NB4 (cell line): ENCODE measurements around the gene TPP2.

Source experiments
- DNase-seq: peaks from one replicate; pipeline ENCODE4 v3.0.0; 2010; ENCODE audit warnings: low read depth
- H3K4me3 ChIP-seq: one replicate; pipeline ENCODE4 v1.5.1; 2011; ENCODE audit warnings: mild to moderate bottlenecking, low read depth, low read length, moderate library complexity
- MYC ChIP-seq: IDR thresholded peaks from 2 replicates; pipeline ENCODE4 v1.6.1; 2011; ENCODE audit warnings: low read depth, low read length
- POLR2A ChIP-seq: IDR thresholded peaks from 2 replicates; pipeline ENCODE4 v1.6.1; 2011; ENCODE audit warnings: mild to moderate bottlenecking; ENCODE audit not compliant: insufficient read length; ENCODE audit errors: extremely low read depth
- TF ChIP-seq, protein P1 (sequence below): IDR thresholded peaks from one replicate; pipeline ENCODE4 v1.5.1; 2012; ENCODE audit warnings: low read depth, low read length
- TF ChIP-seq, protein P2 (sequence below): IDR thresholded peaks from 2 replicates; pipeline ENCODE4 v1.6.1; 2011; ENCODE audit warnings: low read depth, low read length

TPP2 gene

DNA sequence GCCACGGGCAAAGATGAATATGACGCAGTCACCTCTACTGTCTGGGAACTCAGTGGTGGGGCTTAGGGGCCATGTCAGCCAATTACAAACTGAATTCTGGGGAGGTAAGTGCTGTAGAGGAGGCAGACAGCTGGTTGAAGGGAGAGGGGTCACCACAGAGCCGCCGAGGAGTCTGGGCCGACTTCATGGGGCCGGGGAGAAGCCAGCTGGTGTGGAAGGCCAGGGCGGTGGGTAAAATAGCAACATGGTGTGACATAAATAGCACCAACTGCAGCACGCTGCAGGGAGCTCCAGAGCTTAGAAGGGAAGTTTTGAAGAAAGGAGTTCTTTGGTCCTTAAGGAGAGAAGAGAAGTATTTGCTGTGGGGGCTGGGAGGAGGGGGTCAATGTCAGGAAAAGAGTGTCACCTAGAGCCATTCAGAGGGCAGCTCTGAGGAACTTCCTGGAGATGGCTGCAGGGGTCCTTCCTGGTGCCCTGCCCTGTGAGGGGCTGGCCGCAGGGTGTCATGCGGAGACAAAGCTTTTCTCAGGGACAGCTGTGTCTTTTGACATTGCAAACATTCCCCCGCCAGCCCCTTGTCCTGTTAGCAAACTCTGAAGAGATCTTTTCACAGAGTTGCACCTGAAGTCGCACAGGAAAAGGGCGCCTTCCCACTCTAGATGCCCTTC, 91.7 kb downstream of the TPP2 start:
- TF ChIP-seq, protein P1, sequence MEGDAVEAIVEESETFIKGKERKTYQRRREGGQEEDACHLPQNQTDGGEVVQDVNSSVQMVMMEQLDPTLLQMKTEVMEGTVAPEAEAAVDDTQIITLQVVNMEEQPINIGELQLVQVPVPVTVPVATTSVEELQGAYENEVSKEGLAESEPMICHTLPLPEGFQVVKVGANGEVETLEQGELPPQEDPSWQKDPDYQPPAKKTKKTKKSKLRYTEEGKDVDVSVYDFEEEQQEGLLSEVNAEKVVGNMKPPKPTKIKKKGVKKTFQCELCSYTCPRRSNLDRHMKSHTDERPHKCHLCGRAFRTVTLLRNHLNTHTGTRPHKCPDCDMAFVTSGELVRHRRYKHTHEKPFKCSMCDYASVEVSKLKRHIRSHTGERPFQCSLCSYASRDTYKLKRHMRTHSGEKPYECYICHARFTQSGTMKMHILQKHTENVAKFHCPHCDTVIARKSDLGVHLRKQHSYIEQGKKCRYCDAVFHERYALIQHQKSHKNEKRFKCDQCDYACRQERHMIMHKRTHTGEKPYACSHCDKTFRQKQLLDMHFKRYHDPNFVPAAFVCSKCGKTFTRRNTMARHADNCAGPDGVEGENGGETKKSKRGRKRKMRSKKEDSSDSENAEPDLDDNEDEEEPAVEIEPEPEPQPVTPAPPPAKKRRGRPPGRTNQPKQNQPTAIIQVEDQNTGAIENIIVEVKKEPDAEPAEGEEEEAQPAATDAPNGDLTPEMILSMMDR, result no peak
- TF ChIP-seq, protein P2, sequence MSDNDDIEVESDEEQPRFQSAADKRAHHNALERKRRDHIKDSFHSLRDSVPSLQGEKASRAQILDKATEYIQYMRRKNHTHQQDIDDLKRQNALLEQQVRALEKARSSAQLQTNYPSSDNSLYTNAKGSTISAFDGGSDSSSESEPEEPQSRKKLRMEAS, result no peak
- TF ChIP-seq MYC (no peak), POLR2A (no peak)
- DNase-seq, result no peak

DNA sequence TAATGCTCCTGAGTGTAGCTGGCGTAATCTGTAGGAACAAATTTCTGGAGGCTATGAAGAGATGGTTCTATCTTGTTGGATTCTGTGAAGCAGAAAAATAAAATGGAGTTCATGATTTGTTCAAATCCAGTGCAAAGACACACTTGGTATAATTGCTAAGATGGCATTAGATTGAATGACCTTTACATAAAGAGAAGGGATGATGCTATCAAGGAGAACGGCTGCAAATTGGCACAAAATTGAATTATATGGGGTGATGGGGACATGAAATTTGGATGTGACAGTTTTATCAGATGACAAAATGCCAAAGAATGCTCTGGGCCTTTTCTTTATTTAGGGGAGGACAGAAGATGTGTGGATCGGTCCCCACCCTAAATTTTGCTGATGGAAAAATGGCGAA, 94.1 kb downstream of the TPP2 start:
- no peak for DNase-seq
- H3K4me3 ChIP-seq, result no peak overlapping the region
- TF ChIP-seq, protein P1, result no peak
- no peak for TF ChIP-seq POLR2A
- TF ChIP-seq MYC, result no peak
- TF ChIP-seq, protein P2, result no peak

More for the DNA sequence above, 91.7 kb downstream of the TPP2 start:
- no peak overlapping the region for H3K4me3 ChIP-seq

GRCh38 chr13:102692491-102692826, 95.7 kb downstream of the TPP2 start:
- no peak overlapping the region for H3K4me3 ChIP-seq
- TF ChIP-seq POLR2A (no peak), MYC (no peak)
- TF ChIP-seq, protein P2, result no peak
- TF ChIP-seq, protein P1, result no peak
- no peak for DNase-seq

GRCh38 chr13:102693250-102693649, 96.5 kb downstream of the TPP2 start:
- no peak overlapping the region for H3K4me3 ChIP-seq
- TF ChIP-seq, protein P2, result no peak
- TF ChIP-seq, protein P1, result no peak
- TF ChIP-seq POLR2A (no peak), MYC (no peak)
- DNase-seq, result no peak

GRCh38 chr13:102693776-102694175, 97.0 kb downstream of the TPP2 start:
- TF ChIP-seq, protein P2, result no peak
- TF ChIP-seq POLR2A, result no peak
- no peak for TF ChIP-seq MYC
- TF ChIP-seq, protein P1, result no peak
- H3K4me3 ChIP-seq, result no peak overlapping the region
- no peak for DNase-seq

GRCh38 chr13:102694937-102695336, 98.2 kb downstream of the TPP2 start, which contains the start of gene METTL21C:
Gene METTL21C, minus strand, starts transcription at chr13:102695044. Its CDS starts 546 bp downstream, at chr13:102694498.
- H3K4me3 ChIP-seq, result no peak within 1 kb of the TSS
- TF ChIP-seq MYC (no peak), POLR2A (no peak)
- TF ChIP-seq, protein P2, result no peak
- TF ChIP-seq, protein P1, result no peak
- DNase-seq, result no peak
